HG03342 (cell line): ENCODE data around the gene SCP2.
"Not testable (repeated sequence)": the region's sequence is repeated elsewhere in the genome, so short reads cannot be mapped to it uniquely, and the experiment has no call there.

Experiments
- ATAC-seq: cut with Tn5 transposase; IDR thresholded peaks from one replicate; pipeline ENCODE4 v1.9.1; 2021; ENCODE audit warnings: mild to moderate bottlenecking, moderate library complexity; ENCODE audit not compliant: unreplicated experiment

Gene SCP2

GRCh38 chr1:52967666-52968065 lies 40.6 kb downstream of the SCP2 start:
- ATAC-seq, result no peak

DNA sequence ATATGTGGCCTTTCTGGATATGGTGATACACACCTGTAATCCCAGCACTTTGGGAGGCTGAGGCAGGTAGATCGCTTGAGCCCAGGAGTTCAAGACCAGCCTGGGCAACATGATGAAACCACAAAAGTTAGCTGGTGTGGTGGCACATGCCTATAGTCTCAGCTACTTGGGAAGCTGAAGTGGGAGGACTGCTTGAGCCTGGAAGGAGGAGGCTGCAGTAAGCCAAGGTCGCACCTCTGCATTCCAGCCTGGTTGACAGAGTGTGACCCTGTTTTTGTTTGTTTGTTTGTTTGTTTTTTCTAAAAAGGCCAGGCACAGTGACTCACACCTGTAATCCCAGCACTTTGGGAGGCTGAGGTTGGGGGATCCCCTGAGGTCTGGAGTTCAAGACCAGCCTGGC lies 42.2 kb downstream of the SCP2 start:
- not testable (repeated sequence) for ATAC-seq

- no peak for ATAC-seq
Observed at GRCh38 chr1:52970149-52970548, 43.1 kb downstream of the SCP2 start.

GRCh38 chr1:52973841-52974240 lies 46.8 kb downstream of the SCP2 start:
- no peak for ATAC-seq

DNA sequence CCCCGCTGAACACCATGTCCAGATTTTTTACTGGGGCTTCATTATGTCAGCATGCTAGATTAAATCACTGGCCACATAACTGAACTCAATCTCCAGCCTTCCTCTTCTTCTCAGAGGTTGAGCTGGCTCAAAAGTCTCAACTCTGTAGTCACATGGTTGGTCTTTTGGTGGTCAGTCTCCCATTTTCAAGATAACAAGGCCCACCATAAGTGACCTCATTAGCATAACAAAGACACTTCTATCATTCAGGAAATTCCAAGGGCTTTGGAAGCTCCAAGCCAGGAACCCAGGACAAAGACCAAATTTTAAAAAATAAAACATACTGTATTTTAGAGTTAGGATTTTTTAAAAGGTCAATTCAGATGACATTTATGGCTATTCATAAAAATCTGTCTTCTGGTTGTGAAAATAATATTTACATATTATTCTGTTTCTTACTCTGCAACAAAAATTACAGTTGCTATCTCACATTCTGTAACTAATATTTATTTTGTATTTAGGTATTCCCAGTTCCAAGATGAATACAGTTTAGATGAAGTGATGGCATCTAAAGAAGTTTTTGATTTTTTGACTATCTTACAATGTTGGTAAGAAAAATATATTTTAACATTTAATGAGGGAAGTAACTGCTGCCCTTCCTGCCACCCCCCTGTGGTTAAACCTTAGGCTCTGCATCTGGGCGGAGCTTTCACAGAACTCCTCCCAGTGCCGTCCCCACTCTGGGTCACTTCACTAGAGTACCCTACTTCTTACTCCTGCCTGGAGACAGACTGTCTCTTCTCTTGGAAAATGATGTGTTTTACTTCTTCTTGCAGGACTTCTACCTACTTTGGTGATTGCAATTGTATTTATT lies 49.3 kb downstream of the SCP2 start:
- ATAC-seq, result no peak

- no peak for ATAC-seq
Observed at GRCh38 chr1:52978045-52978444, 51.0 kb downstream of the SCP2 start.

GRCh38 chr1:52992733-52993132 lies 65.7 kb downstream of the SCP2 start:
- not testable (repeated sequence) for ATAC-seq

DNA sequence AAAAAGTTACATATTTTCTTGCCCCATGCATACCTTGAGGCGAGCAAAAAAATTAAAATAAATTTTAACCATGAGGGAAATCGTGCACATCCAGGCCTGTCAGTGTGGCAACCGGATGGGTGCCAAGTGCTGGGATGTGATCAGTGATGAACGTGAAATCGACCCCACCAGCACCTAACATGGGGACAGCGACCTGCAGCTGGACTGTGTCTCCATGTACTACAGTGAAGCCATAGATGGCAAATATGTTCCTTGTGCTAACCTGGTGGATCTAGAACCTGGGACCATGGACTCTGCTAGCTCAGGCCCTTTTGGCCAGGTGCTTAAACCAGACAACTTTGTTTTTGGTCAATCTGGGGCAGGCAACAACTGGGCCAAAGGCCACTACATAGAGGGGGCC lies 67.6 kb downstream of the SCP2 start:
- ATAC-seq, result no peak

- ATAC-seq, result no peak
Observed at GRCh38 chr1:52996653-52997052, 69.6 kb downstream of the SCP2 start.

GRCh38 chr1:53001128-53001527 lies 74.1 kb downstream of the SCP2 start:
- no peak for ATAC-seq

DNA sequence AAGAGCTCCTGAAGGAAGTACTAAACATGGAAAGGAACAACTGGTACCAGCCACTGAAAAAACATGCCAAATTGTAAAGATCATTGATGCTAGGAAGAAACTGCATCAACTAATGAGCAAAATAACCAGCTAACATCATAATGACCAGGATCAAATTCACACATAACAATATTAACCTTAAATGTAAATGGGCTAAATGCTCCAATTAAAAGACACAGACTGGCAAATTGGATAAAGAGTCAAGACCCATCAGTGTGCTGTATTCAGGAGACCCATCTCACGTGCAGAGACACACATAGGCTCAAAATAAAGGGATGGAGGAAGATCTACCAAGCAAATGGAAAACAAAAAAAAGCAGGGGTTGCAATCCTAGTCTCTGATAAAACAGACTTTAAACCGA lies 79.5 kb downstream of the SCP2 start:
- ATAC-seq, result not testable (repeated sequence)

DNA sequence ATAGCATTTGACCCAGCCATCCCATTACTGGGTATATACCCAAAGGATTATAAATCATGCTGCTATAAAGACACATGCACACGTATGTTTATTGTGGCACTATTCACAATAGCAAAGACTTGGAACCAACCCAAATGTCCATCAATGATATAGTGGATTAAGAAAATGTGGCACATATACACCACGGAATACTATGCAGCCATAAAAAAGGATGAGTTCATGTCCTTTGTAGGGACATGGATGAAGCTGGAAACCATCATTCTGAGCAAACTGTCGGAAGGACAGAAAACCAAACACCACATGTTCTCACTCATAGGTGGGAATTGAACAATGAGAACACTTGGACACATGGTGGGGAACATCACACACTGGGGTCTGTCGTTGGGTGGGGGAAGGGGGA lies 83.2 kb downstream of the SCP2 start:
- not testable (repeated sequence) for ATAC-seq

DNA sequence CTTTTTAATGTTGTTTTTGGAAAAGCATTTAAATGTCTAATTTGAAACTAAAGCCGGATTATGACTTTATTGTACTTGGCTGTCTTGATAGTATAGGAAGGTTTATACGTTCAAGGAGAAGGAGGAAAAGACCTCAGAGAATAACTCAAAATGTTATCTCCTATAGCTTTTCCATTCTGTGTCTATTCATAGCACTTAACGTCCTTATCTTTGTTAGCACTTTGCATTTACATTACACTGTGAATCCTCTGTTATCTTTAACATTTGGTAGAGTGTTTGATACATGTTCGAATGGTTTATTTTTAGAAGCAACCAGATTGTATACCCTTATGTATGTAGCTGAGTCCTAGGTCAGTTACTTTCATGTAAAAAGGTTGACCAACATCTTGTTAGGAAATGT lies 84.1 kb downstream of the SCP2 start:
- ATAC-seq, result no peak

DNA sequence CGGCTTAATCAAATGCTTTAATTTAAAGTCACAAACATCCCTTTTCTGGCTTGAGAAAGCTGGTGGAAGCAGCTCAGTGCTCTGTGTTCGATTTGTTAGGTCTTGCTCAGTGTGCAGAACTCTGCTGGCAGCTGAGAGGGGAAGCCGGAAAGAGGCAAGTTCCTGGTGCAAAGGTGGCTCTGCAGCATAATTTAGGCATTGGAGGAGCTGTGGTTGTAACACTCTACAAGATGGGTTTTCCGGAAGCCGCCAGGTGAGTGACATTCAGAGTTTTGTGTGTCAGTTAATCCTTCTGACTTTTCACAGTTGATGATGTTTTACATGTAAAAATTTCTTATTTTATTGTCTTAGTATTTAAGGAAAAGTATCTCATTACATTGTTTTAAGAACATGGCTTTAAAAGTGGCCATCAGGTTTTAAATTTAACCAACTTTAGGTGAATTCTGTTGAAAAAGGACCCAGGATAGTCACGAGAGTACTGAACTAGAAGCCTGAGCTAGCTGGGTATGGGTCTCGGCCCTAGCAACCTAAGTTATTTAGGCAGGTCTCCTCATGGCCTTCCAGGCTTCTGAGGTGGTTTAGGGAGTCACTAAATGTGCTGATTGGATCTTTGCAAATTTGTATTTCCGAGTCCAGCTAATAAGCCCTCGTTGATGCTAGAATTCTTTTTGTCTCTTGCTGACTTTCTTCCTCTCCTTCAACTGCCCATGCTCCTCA lies 87.9 kb downstream of the SCP2 start:
- ATAC-seq, result peak; percentile 93

GRCh38 chr1:53015508-53015860 lies 88.4 kb downstream of the SCP2 start:
- ATAC-seq, result no peak

GRCh38 chr1:53016705-53017104 lies 89.6 kb downstream of the SCP2 start:
- no peak for ATAC-seq

DNA sequence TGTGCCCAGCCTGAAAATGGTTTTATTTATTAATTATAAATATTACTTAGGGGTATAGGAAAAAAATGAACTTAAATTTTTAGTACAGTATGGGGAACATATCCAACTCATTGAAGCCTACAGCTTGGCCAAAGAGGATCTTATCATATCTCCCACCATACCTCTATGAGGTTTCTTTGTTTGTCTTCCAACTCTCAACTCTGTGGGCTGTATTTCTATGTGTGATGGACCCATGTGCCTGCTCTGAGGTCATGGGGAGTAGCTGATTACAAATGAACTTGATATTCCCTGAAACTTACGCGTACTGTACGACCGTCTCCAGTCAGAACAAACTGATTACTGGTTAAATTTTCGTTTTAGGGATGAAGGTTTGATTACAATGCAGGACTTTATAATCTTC lies 93.5 kb downstream of the SCP2 start:
- ATAC-seq, result no peak

DNA sequence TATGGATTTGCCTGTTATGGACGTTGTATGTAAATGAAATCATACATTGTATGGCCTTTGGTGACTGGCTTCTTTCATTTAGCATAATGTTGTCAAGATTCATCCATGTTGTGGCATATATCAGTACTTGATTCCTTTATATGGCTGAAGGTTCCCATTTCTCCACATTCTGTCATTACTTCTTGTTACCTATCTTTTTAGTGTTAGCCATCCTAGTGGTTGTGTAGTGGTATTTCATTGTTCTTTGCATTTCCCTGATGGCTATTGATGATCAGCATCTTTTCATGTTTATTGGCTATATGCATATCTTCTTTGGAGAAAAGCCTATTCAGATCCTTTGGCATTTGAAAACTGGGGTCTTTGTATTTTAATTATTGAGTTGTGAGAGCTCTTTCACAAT lies 95.1 kb downstream of the SCP2 start:
- no peak for ATAC-seq

GRCh38 chr1:53023546-53023945 lies 96.5 kb downstream of the SCP2 start:
- ATAC-seq, result no peak

DNA sequence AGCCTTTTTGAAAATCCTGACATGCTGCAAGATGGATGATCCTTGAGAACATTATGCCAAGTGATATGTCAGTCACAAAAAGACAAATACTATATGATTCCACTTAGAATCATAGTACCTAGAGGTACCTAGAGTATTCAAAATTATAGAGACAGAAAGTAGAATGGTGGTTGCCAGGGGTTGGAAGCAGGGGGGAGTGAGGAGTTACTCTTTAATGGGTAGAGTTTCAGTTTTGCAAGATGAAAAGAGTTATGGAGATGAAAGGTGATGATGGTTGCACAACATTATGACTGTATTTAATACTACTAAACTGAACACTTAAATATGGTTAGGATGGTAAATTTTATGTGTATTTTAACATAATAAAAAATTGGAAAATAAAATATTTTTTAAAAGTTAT lies 97.0 kb downstream of the SCP2 start:
- ATAC-seq, result no peak

- no peak for ATAC-seq
Observed at GRCh38 chr1:53025034-53025768, 98.1 kb downstream of the SCP2 start.

DNA sequence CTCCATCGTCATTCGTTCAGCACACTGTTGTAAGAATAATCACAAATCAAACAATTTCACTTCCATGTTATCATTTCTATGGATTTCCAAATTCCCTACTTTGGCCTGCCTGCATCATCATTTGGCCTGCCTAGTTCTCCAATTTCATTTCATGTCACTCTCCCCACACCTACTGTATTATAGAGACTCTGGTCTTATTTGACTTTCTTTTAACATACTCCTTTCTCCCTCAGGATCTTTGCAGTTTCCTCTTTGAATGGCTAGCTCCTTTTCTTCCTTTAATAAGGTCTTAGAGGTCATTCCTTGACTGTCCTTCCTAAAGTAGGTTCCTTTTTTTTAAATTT lies 98.7 kb downstream of the SCP2 start:
- ATAC-seq, result no peak
